Fibroblast of villous mesenchyme (primary cell): Measurements from ENCODE around the gene AFF3. TPM values are rescaled to one million over a fixed set of nuclear protein-coding genes. Genes with fewer than 3 reads are reported as not detected.
A peak's percentile ranks its signal among the peaks of the same experiment; 100 is the strongest.

Experiments used
- DNase-seq: peaks from one replicate; pipeline ENCODE4 v3.0.0-alpha.2; 2010; ENCODE audit warnings: low read depth
- H3K4me3 ChIP-seq: 2 replicates; pipeline ENCODE4 v1.5.1; 2011; ENCODE audit warnings: low read depth, mild to moderate bottlenecking, low read length
- total RNA-seq: library from RNA; depleted of rRNA; stranded (reverse); fragments of >200 nt; gene quantifications from 2 replicates; pipeline ENCODE4 v1.2.3, GENCODE V29; 2012
- TF ChIP-seq, protein P1 (sequence below): IDR thresholded peaks from 2 replicates; pipeline ENCODE4 v1.5.1; 2012; ENCODE audit warnings: low read depth, mild to moderate bottlenecking, low read length; ENCODE audit not compliant: insufficient read depth

The AFF3 gene
- total RNA-seq, 1 donor, result 19.4 TPM

- DNase-seq, result no peak
- TF ChIP-seq, protein P1, sequence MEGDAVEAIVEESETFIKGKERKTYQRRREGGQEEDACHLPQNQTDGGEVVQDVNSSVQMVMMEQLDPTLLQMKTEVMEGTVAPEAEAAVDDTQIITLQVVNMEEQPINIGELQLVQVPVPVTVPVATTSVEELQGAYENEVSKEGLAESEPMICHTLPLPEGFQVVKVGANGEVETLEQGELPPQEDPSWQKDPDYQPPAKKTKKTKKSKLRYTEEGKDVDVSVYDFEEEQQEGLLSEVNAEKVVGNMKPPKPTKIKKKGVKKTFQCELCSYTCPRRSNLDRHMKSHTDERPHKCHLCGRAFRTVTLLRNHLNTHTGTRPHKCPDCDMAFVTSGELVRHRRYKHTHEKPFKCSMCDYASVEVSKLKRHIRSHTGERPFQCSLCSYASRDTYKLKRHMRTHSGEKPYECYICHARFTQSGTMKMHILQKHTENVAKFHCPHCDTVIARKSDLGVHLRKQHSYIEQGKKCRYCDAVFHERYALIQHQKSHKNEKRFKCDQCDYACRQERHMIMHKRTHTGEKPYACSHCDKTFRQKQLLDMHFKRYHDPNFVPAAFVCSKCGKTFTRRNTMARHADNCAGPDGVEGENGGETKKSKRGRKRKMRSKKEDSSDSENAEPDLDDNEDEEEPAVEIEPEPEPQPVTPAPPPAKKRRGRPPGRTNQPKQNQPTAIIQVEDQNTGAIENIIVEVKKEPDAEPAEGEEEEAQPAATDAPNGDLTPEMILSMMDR, result no peak
Measured at GRCh38 chr2:99621106-99621505, 521.3 kb downstream of the AFF3 start.

GRCh38 chr2:99619151-99619550 is 523.2 kb downstream of the AFF3 start:
- H3K4me3 ChIP-seq, result no peak overlapping the region
- TF ChIP-seq, protein P1, result no peak
- DNase-seq, result no peak

More at GRCh38 chr2:99621106-99621505, 521.3 kb downstream of the AFF3 start:
- no peak overlapping the region for H3K4me3 ChIP-seq

- no peak overlapping the region for H3K4me3 ChIP-seq
- TF ChIP-seq, protein P1, result no peak
- no peak for DNase-seq
Measured at GRCh38 chr2:99618579-99619097, 523.8 kb downstream of the AFF3 start.

DNA sequence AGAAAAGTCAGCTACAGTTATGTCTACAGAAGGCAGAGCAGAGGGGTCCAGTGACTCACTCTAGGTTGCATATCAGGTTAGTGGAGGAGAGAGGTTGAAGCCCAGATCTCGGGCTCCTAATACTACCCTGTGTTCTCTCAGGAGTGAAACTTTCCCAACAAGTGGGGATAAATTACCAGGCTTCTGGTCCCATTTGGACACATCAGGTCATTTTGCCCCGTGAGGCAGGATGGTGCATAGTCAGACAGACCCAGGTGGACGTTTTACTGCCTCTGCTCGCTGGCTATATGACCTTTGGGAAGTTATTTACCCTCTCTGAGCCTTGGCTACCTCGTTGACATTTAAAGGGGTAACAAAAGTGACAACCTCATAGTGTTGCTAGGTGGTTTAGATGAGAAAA is 524.6 kb downstream of the AFF3 start:
- no peak overlapping the region for H3K4me3 ChIP-seq
- TF ChIP-seq, protein P1, result no peak
- no peak for DNase-seq

- TF ChIP-seq, protein P1, result peak; percentile 27
- no peak for DNase-seq
- H3K4me3 ChIP-seq, result no peak overlapping the region
Measured at GRCh38 chr2:99615247-99615771, 527.1 kb downstream of the AFF3 start.

GRCh38 chr2:99613980-99614379 is 528.4 kb downstream of the AFF3 start:
- H3K4me3 ChIP-seq, result no peak overlapping the region
- peak; percentile 48 for DNase-seq
- TF ChIP-seq, protein P1, result no peak

DNA sequence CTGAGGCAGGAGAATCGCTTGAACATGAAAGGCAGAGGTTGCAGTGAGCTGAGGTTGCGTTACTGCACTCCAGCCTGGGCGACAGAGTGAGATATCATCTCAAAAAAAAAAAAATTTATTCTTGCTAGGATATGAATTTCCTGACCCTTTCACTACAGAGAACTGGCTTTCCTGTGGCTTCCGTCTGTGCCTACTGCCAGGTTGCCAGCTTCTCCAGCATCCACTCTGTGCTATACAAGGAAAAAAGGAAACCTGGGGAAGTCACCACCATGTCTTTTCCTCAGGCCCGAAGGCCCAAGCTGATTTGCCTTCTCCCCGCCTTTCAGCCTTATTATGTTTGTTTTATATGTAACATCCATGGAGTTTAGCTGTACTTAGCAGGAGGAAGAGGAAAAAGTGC is 530.6 kb downstream of the AFF3 start:
- no peak overlapping the region for H3K4me3 ChIP-seq

More for the DNA sequence above, 530.6 kb downstream of the AFF3 start:
- DNase-seq, result no peak
- TF ChIP-seq, protein P1, result no peak
